ENCODE data around the gene UQCC3.
A peak's percentile ranks its signal among the peaks of the same experiment; 100 is the strongest.

The UQCC3 gene

DNA sequence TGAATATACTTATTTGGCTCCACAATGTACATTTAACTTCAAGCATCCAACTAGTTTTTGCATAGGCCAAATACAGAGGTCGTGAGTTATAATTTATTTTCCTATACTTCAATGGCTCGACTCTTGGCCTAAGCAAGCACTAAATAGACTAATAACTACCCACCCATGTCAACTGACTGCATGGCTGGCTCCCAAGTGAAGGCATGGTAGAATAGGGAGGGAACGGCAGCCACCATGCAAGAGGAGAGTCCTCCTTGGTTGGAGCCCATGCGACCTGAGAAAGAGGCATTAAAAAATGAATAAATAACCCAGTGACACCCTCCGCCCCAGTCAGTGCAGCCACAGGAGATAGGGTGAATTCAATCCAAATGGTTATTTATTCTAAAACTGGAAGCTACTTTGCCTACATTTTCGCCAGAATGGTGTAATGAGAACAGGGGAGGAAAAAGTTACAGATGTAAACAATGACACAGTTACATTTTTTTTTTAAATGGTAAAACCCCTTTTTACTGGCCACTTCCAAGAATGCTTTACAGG lies 40.9 kb downstream of the UQCC3 start:
- peak overlapping the region; percentile 5; the same call in 1 of the 2 replicates for H3K27ac ChIP-seq (ENCODE audit: low read depth, low read length)
- H3K9me3 ChIP-seq (ENCODE audit: control insufficient read depth, insufficient read depth, low read length): no peaks in the 10 kb centered on the region
- no peaks in the 10 kb centered on the region for H3K9me2 ChIP-seq (replicated peaks; ENCODE audit: control insufficient read depth, low read length)
- TF ChIP-seq, protein P1, sequence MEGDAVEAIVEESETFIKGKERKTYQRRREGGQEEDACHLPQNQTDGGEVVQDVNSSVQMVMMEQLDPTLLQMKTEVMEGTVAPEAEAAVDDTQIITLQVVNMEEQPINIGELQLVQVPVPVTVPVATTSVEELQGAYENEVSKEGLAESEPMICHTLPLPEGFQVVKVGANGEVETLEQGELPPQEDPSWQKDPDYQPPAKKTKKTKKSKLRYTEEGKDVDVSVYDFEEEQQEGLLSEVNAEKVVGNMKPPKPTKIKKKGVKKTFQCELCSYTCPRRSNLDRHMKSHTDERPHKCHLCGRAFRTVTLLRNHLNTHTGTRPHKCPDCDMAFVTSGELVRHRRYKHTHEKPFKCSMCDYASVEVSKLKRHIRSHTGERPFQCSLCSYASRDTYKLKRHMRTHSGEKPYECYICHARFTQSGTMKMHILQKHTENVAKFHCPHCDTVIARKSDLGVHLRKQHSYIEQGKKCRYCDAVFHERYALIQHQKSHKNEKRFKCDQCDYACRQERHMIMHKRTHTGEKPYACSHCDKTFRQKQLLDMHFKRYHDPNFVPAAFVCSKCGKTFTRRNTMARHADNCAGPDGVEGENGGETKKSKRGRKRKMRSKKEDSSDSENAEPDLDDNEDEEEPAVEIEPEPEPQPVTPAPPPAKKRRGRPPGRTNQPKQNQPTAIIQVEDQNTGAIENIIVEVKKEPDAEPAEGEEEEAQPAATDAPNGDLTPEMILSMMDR (IDR thresholded peaks at IDR 0.05; ENCODE audit: low read depth, low read length, poor library complexity, severe bottlenecking): no peak
- TF ChIP-seq EZH2phosphoT487 (IDR thresholded peaks at IDR 0.05; ENCODE audit: borderline replicate concordance, low read length): no peak
- peaks cover 26% of the 10 kb centered on the region for H3K79me2 ChIP-seq (ENCODE audit: control insufficient read depth, low read length)
- H3K4me1 ChIP-seq (ENCODE audit: control insufficient read depth, low read length): peaks cover 29% of the 10 kb centered on the region
- no peaks in the 10 kb centered on the region for H4K20me1 ChIP-seq (ENCODE audit: control insufficient read depth, insufficient read depth, low read depth, low read length)
- no peak overlapping the region for H3K4me3 ChIP-seq (ENCODE audit: low read length)
- H3K27me3 ChIP-seq (ENCODE audit: control insufficient read depth, low read length): no peaks in the 10 kb centered on the region
- peaks cover 78% of the 10 kb centered on the region for H3K36me3 ChIP-seq (ENCODE audit: control insufficient read depth, low read length)
- H3F3A ChIP-seq (ENCODE audit: control insufficient read depth, insufficient read depth): peaks cover 61% of the 10 kb centered on the region
- H3K4me2 ChIP-seq (ENCODE audit: low read length): no peak overlapping the region

DNA sequence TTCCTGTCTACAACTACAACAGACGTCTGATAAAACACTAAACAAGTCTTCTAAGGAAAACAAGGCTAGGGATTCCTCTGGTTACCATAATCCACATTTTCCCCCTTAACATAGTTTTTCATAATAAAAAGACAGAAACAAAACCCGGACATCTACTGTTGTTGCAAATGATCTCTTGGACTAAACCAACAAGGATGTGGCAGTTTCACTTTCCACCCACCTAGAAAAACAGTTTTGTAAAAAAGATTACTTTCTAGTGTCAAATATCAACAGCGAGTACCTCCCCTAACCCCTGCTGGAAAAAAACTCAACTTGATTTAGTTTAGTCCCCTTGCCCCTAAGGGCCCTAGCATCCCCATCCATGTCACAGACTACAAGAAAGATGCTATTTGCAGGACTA lies 41.4 kb downstream of the UQCC3 start:
- Histone ChIP-seq H3F3A (ENCODE audit: control insufficient read depth, insufficient read depth) (peaks cover 62% of the 10 kb centered on the region), H3K4me1 (ENCODE audit: control insufficient read depth, low read length) (peaks cover 24% of the 10 kb centered on the region)

DNA sequence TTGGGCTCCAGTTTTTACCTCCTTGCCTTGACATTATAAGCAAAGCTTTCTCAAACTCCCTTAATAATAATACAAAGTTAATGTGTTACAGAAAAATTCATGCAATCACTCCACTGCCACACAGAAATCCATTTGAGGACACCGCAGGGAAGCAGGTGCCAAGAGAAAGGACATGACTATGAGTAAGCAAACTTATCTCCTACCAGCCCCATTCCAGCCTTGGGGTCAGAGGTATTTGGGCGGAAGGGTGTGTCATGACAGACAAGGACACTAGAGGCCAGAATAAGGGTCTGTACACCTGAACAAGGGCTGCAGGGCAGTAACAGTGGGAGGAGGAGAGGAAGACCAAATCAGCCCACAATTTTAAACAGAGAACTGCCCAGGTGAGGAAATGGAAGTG lies 41.9 kb downstream of the UQCC3 start:
- H3K27ac ChIP-seq (ENCODE audit: low read depth, low read length): peak overlapping the region; percentile 5; the same call in 1 of the 2 replicates
- peaks cover 64% of the 10 kb centered on the region for H3F3A ChIP-seq (ENCODE audit: control insufficient read depth, insufficient read depth)
- peaks cover 82% of the 10 kb centered on the region for H3K36me3 ChIP-seq (ENCODE audit: control insufficient read depth, low read length)
- no peaks in the 10 kb centered on the region for H3K9me3 ChIP-seq (ENCODE audit: control insufficient read depth, insufficient read depth, low read length)
- H3K79me2 ChIP-seq (ENCODE audit: control insufficient read depth, low read length): peaks cover 29% of the 10 kb centered on the region
- TF ChIP-seq, protein P1 (IDR thresholded peaks at IDR 0.05; ENCODE audit: low read depth, low read length, poor library complexity, severe bottlenecking): no peak
- no peak for TF ChIP-seq EZH2phosphoT487 (IDR thresholded peaks at IDR 0.05; ENCODE audit: borderline replicate concordance, low read length)
- no peak overlapping the region for H3K4me2 ChIP-seq (ENCODE audit: low read length)
- H3K27me3 ChIP-seq (ENCODE audit: control insufficient read depth, low read length): no peaks in the 10 kb centered on the region
- no peaks in the 10 kb centered on the region for H4K20me1 ChIP-seq (ENCODE audit: control insufficient read depth, insufficient read depth, low read depth, low read length)
- H3K9me2 ChIP-seq (replicated peaks; ENCODE audit: control insufficient read depth, low read length): no peaks in the 10 kb centered on the region
- no peak overlapping the region for H3K4me3 ChIP-seq (ENCODE audit: low read length)
- H3K4me1 ChIP-seq (ENCODE audit: control insufficient read depth, low read length): peaks cover 19% of the 10 kb centered on the region

More for the DNA sequence above, 41.4 kb downstream of the UQCC3 start:
- Histone ChIP-seq H3K9me2 (replicated peaks; ENCODE audit: control insufficient read depth, low read length) (no peaks in the 10 kb centered on the region), H3K27me3 (ENCODE audit: control insufficient read depth, low read length) (no peaks in the 10 kb centered on the region), H4K20me1 (ENCODE audit: control insufficient read depth, insufficient read depth, low read depth, low read length) (no peaks in the 10 kb centered on the region), H3K9me3 (ENCODE audit: control insufficient read depth, insufficient read depth, low read length) (no peaks in the 10 kb centered on the region), H3K4me3 (ENCODE audit: low read length) (no peak overlapping the region), H3K4me2 (ENCODE audit: low read length) (no peak overlapping the region), H3K27ac (ENCODE audit: low read depth, low read length) (peak overlapping the region; percentile 5; the same call in 1 of the 2 replicates), H3K36me3 (ENCODE audit: control insufficient read depth, low read length) (peaks cover 80% of the 10 kb centered on the region), H3K79me2 (ENCODE audit: control insufficient read depth, low read length) (peaks cover 29% of the 10 kb centered on the region)
- TF ChIP-seq, protein P1 (IDR thresholded peaks at IDR 0.05; ENCODE audit: low read depth, low read length, poor library complexity, severe bottlenecking): no peak
- no peak for TF ChIP-seq EZH2phosphoT487 (IDR thresholded peaks at IDR 0.05; ENCODE audit: borderline replicate concordance, low read length)
